CD4-positive, alpha-beta T cell (primary cell): Measurements from ENCODE around the gene CCDC175. TPM values are rescaled to one million over a fixed set of nuclear protein-coding genes. Genes with fewer than 3 reads are reported as not detected.

Experiments used
- ATAC-seq: fragments of 200-7000 bp; cut with Tn5 transposase; one replicate; pipeline ENCODE4 v1.10.0; 2022; ENCODE audit warnings: mild to moderate bottlenecking; ENCODE audit not compliant: poor library complexity
- CTCF ChIA-PET: fragments of 350-600 bp; sonication (Branson Sonifier 250); formaldehyde crosslinking; loops from one replicate; lab custom pipeline; 2021; ENCODE audit warnings: antibody characterized with exemption, inconsistent platforms; lab: Charles Lee
- POLR2A ChIA-PET: fragments of 350-600 bp; sonication (Branson Sonifier 250); formaldehyde crosslinking; loops from one replicate; lab custom pipeline; 2021; ENCODE audit warnings: antibody characterized with exemption, inconsistent platforms; lab: Charles Lee
- DNase-seq, 14 experiments: peaks; one replicate each; pipeline ENCODE4 v3.0.0-alpha.2; 2013 to 2020; ENCODE audit warnings: mixed read lengths in 2 of 14
- H3K27ac ChIP-seq, 2 donors: one replicate each; pipeline versions ENCODE4 v1.5.1 to v1.7.0; 2013; ENCODE audit warnings: low read length in 2 of 2, low read depth in 1 of 2, mild to moderate bottlenecking in 1 of 2
- H3K27me3 ChIP-seq, 2 experiments: 1 replicate in 1 of 2; 2 replicates in 1 of 2; pipeline versions ENCODE4 v1.6.1 to v1.7.0; 2013; ENCODE audit warnings: low read length in 2 of 2, control low read depth in 1 of 2, mild to moderate bottlenecking in 1 of 2, moderate library complexity in 1 of 2; ENCODE audit not compliant: insufficient read depth in 2 of 2, control insufficient read depth in 1 of 2
- H3K36me3 ChIP-seq: one replicate; pipeline ENCODE4 v1.6.1; 2013; ENCODE audit warnings: low read length, control low read depth; ENCODE audit not compliant: insufficient read depth
- H3K4me1 ChIP-seq: one replicate; pipeline ENCODE4 v1.6.1; 2013; ENCODE audit warnings: low read length, control low read depth; ENCODE audit not compliant: insufficient read depth
- H3K4me3 ChIP-seq: one replicate; pipeline ENCODE4 v1.5.1; 2013; ENCODE audit warnings: mild to moderate bottlenecking, low read length, moderate library complexity
- H3K9me3 ChIP-seq, 2 experiments: 1 replicate in 1 of 2; 2 replicates in 1 of 2; pipeline versions ENCODE4 v1.6.1 to v1.7.0; 2013; ENCODE audit warnings: low read length in 2 of 2, mild to moderate bottlenecking in 2 of 2, control low read depth in 1 of 2, moderate library complexity in 1 of 2; ENCODE audit not compliant: control insufficient read depth in 1 of 2, insufficient read depth in 1 of 2
- H3K27ac Mint-ChIP-seq: one replicate; pipeline ENCODE4 v1.8.0; 2020; ENCODE audit warnings: mixed read lengths
- H3K27me3 Mint-ChIP-seq: one replicate; pipeline ENCODE4 v1.8.0; 2021; ENCODE audit warnings: mixed read lengths
- H3K36me3 Mint-ChIP-seq: one replicate; pipeline ENCODE4 v1.8.0; 2021; ENCODE audit warnings: low read depth, mixed read lengths
- H3K4me1 Mint-ChIP-seq: one replicate; pipeline ENCODE4 v1.8.0; 2021; ENCODE audit warnings: low read depth, mixed read lengths
- H3K4me3 Mint-ChIP-seq: one replicate; pipeline ENCODE4 v1.8.0; 2020; ENCODE audit warnings: mild to moderate bottlenecking, mixed read lengths
- H3K9me3 Mint-ChIP-seq: one replicate; pipeline ENCODE4 v1.8.0; 2020; ENCODE audit warnings: mixed read lengths
- CTCF ChIP-seq: fragments of 200-600 bp; IDR thresholded peaks from one replicate; pipeline ENCODE4 v1.8.0; 2022; ENCODE audit warnings: antibody characterized with exemption, mild to moderate bottlenecking
- intact Hi-C, 2 experiments: fragments of 100-400 bp; cut with DNase I in 1 of 2; cut with micrococcal nuclease in 1 of 2; formaldehyde crosslinking; loops; one replicate each; pipeline versions ENCODE4 v1.15.1 to v1.9.0; 2023 to 2025; cut with DNase I, micrococcal nuclease
- total RNA-seq, 174 experiments: library from RNA in 2 of 174; stranded (reverse) in 2 of 174; gene quantifications; one replicate each; pipeline ENCODE4 v1.2.3 and lab custom pipeline; 2021 to 2026

CCDC175 gene
- total RNA-seq, 2 experiments from 2014 or later = not detected

- no peak for ATAC-seq
- no peaks in the 10 kb centered on the region for H3K9me3 Mint-ChIP-seq
- no peak overlapping the region for H3K27ac Mint-ChIP-seq
- intact Hi-C loops = no loop called here
- ChIA-PET POLR2A (no interaction called here), CTCF (no interaction called here)
- no peaks in the 10 kb centered on the region for H3K4me1 ChIP-seq
- no peak overlapping the region for H3K4me3 Mint-ChIP-seq
- H3K4me3 ChIP-seq = no peak overlapping the region
- H3K4me1 Mint-ChIP-seq = peaks cover 11% of the 10 kb centered on the region
- H3K36me3 ChIP-seq = no peaks in the 10 kb centered on the region
- no peak for TF ChIP-seq CTCF
- peaks cover 0 to 4% of the 10 kb centered on the region in 2 experiments for H3K27me3 ChIP-seq
- no peak for DNase-seq
- H3K9me3 ChIP-seq = peaks cover 0 to 5% of the 10 kb centered on the region in 2 experiments
- no peaks in the 10 kb centered on the region for H3K36me3 Mint-ChIP-seq
- no peak overlapping the region for H3K27ac ChIP-seq
- peaks cover 13% of the 10 kb centered on the region for H3K27me3 Mint-ChIP-seq
Observed at GRCh38 chr14:59583755-59584154, 7.1 kb upstream of the CCDC175 start.

DNA sequence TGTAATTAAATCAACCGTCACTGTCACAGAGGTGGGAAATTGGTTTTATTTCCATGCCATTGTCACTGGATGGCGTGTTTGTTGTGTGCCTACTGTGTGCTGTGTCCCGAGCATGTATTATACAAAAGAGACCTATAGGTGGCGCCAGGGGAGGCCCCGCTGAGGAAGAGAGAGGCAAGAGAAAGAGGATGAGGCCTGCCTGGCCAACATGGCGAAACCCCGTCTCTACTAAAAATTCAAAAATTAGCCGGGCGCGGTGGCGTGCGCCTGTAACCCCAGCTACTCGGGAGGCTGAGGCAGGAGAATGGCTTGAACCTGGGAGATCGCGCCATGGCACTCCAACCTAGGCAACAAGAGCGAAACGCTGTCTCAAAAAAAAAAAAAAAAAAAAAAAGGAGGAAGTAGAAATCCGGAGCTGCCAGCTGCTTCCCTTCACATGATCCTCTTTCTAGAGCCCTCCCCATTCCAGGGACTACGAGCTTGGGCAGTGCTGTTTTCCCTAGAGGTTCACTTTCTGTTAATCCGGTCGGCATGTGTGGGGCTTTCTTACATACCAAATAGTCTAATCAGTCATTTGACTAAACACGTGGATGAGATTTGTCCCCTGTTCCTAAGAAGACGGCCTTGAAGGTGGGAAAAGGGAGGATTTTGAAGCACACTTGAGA lies 6.4 kb upstream of the CCDC175 start:
- intact Hi-C loops = no loop called here

DNA sequence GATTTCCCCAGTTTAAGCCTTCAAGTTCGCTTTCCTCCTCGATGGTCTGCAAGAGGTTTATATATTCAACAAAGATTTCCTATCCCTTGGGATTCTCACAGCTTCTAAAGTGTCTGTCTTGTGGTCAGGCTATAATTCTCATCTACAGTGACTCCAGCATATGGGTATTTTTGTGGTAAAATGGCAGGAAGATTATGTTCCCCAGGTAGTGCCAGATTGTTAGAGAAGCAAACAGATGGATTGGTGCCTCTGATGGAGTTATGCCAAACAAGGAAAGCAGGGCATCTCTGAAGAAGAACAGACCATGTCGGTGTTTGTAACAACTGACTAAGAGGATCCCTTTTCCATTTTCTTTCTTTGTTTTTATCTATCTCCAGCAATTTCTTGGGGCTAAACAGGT lies 5.5 kb upstream of the CCDC175 start:
- Histone ChIP-seq H3K4me1 (no peaks in the 10 kb centered on the region), H3K36me3 (no peaks in the 10 kb centered on the region), H3K27ac (no peak overlapping the region), H3K9me3 (peaks cover 0 to 5% of the 10 kb centered on the region in 2 experiments), H3K4me3 (no peak overlapping the region), H3K27me3 (peaks cover 0 to 8% of the 10 kb centered on the region in 2 experiments)
- peaks cover 10% of the 10 kb centered on the region for H3K4me1 Mint-ChIP-seq
- DNase-seq = no peak
- ATAC-seq = no peak
- H3K27ac Mint-ChIP-seq = no peak overlapping the region
- no peak overlapping the region for H3K4me3 Mint-ChIP-seq
- H3K27me3 Mint-ChIP-seq = peaks cover 24% of the 10 kb centered on the region
- H3K9me3 Mint-ChIP-seq = no peaks in the 10 kb centered on the region
- H3K36me3 Mint-ChIP-seq = no peaks in the 10 kb centered on the region
- intact Hi-C loops = no loop called here
- TF ChIP-seq CTCF = no peak
- ChIA-PET CTCF (no interaction called here), POLR2A (no interaction called here)

More for the DNA sequence above, 6.4 kb upstream of the CCDC175 start:
- H3K27me3 ChIP-seq = peaks cover 0 to 4% of the 10 kb centered on the region in 2 experiments
- ChIA-PET POLR2A (no interaction called here), CTCF (no interaction called here)
- Mint-ChIP-seq H3K36me3 (no peaks in the 10 kb centered on the region), H3K9me3 (no peaks in the 10 kb centered on the region), H3K4me1 (peaks cover 11% of the 10 kb centered on the region), H3K27ac (no peak overlapping the region), H3K4me3 (no peak overlapping the region), H3K27me3 (peaks cover 20% of the 10 kb centered on the region)
- no peak for TF ChIP-seq CTCF
- DNase-seq (peak in 2 of 14 experiments; percentile 16 to 23), ATAC-seq (no peak)
- no peak overlapping the region for H3K4me3 ChIP-seq
- peaks cover 0 to 5% of the 10 kb centered on the region in 2 experiments for H3K9me3 ChIP-seq
- no peaks in the 10 kb centered on the region for H3K36me3 ChIP-seq
- H3K27ac ChIP-seq = no peak overlapping the region
- no peaks in the 10 kb centered on the region for H3K4me1 ChIP-seq
